HK-2 (cell line): ENCODE results near the gene RADIL.

ENCODE experiments used
- DNase-seq: peaks from one replicate; pipeline ENCODE4 v3.0.0-alpha.2; 2018; ENCODE audit not compliant: unreplicated experiment

Gene RADIL

DNA sequence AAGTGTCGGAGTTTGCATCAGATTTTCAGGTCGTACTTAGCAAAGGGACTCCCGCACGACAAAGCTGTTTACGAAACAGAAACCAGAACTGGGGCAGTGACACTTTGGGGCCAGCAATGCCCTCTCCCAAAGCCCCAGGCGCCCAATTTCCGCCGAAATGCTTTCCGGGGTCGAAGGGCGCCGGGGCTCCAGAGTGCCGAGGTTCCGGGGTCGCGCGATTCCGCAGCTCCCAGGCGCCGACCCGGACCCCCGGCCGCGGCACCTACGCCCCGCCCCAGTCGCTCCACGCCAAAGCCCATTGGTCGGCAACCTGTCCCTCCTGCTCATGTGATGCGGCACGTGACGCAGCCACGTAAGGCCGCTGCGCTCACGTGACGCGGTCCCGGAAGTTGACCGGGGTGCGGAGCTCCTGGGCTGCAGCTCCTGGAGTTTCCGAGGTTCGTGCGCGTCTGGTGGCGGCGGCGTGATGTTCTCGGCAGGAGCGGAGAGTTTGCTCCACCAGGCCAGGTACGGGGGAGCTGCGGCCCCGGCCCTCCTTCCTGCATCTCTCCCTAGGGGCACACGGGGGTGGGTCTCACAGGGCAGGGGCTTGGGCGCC, 108.2 kb downstream of the RADIL start, which contains the start of gene AP5Z1:
Gene AP5Z1 (plus strand): TSS at position 374 of the 598 bp plus-strand sequence. CDS start 93 bp downstream, at position 467.
- DNase-seq = peak; percentile 92

DNA sequence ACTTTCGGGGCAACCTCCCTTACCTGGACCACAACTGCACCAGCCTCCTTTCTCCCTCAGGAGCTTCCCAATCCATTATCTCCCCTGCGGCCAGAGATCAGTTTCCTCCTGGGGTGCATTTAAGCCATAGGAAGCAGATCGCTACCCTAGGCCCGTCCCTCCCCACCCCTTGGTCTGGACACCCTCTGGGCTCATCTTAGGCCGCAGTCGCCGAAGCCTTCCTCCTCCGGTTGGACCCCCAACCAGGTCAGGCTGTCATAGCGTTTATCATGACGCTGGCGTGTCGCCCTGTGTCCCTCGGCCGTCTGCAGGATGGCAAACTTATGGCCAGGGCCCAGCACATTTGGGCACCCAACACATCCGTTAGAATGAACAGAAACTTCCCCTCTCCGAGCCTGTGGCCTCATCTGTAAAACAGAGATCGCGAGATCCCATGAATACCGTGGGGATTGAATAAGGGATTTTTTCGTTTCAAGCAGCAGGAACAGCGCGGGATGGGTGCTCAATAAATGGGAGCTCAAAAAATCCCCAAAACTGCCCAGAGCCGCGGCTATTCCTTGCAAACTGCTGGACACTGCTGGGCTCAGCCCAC, 108.8 kb downstream of the RADIL start:
- DNase-seq = peak; percentile 50

DNA sequence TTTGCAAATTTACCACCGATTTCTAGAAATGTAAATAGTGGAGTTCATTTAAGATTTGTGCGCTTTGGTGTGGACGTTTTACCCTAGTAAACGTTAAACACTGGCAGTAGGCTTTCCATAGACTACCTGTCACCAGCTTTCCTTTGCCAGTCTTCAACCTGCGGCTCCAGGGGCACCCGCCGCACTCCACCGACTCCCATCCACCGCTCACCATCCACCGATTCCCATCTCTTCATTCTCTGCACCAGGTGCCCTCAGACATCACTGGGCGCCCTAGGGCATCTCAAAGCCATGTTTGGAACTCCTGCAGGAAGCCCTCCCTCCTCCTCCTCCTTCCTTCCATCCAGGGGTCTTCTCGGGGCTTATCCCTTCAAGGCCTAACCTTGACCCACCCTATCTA, 109.5 kb downstream of the RADIL start:
- no peak for DNase-seq

DNA sequence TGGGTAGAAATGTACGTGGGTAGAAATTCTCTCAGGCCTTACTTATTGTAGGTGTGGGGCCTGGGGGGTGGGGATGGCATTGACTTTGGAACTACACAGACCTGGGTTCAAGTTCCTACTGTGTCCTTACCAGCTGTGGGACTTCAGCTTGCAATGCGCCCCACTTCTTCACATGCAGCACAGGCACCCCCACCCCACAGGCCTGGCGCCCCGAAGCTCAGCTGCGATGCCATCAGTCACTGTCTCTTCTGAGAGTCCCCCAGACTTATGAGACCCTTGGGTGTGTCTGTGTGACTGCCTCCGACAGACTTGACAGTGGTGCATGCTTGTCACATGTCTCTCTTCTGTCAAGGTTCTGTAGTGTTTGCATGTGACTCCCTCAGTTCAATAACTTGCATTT, 111.2 kb downstream of the RADIL start:
- no peak for DNase-seq

DNA sequence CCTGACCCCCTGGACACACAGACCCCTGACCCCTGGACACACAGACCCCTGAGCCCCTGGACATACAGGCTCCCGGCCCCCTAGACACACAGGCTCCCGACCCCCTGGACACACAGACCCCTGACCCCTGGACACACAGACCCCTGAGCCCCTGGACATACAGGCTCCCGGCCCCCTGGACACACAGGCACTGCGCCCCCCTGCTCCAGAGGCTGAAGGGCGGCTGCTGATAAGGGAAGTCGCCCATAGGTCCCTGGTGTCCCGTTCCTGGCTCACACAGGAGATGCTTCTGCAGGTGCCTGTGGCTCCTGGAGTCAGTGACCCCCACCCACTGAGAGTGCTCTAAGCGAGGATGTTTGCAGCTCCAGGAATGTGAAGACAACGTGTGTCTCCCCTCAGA, 111.8 kb downstream of the RADIL start:
- DNase-seq = no peak

DNA sequence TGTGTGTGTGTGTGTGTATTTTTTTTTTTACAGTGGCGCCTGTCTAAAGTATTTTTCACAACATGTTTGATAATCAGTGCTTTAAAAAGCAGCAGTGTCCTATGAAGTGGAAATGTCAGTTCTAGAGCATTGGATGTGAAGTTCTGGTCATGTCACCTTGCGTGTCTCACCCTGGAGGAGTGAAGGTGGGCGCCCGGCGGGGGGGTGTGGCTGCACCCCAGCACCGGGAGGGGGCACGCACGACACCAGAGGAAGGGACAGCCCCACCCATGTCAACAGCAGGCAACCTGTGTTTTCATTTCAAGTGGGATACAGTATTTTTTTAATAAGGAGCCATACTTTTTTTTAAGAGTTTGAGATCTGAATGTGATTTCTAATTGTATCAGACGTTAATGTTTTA, 112.6 kb downstream of the RADIL start:
- no peak for DNase-seq

DNA sequence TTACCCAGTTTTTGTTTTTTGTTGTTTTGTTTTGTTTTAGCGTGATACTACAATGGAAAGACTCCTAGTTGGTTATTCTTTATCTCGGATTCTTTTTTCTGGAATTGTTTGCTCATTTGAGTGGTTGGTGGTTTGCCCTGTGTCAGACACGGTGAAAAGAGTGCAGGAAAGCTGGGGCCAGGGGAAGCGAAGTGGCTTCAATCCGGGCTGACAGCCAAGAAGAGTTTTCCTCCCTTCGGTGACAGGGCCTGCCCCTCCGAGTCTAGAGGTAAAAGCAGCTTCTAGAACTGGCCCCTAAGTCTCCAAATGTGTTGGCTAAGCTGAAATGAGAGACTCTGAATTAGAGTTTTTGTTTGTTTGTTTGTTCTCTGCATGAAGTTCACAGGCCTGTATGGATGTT, 113.8 kb downstream of the RADIL start:
- no peak for DNase-seq

DNA sequence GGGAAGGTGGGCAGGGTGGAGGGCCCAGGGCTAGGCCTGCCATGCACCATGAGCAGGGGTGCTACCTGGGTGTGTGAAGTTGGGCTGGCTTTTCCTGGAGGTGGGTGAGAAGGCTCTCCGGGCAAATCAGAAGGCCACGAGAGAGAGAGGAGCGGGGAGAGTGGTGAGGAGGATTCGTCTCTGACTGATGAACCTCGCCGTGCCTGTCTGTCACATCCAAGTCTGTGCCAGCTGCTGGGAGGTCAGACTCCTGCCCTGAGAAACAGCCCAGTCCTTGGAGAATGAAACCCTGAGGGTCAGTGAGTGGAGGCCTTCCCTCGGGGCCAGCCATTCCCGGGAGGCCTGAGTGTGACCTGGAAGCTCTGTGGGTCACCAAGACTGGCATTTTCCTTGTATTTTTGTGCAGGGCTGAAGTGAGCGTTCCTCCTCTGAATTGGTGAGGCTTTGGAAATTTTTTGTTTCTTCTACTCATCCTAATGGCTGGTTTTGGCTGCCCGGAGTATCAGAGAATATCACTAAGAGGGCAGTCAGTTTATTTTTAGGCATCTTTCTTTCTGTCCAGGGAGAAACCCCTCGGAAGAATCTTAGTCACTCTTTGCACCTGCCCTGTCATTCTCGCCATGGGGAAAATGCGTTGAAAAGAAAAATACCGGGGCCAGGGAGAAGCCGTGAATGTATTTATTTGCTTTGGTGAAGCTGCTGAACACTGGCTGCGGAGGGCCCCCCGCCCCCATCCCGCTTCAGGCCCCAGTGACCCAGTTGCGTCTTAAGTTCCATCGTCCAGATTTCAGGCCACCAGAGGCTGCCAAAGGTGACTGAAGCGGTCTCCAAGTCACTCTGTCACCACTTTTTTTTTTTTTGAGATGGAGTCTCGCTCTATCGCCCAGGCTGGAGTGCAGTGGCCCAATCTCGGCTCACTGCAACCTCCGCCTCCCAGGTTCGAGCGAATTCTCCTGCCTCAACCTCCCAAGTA, 114.6 kb downstream of the RADIL start:
- DNase-seq = no peak

DNA sequence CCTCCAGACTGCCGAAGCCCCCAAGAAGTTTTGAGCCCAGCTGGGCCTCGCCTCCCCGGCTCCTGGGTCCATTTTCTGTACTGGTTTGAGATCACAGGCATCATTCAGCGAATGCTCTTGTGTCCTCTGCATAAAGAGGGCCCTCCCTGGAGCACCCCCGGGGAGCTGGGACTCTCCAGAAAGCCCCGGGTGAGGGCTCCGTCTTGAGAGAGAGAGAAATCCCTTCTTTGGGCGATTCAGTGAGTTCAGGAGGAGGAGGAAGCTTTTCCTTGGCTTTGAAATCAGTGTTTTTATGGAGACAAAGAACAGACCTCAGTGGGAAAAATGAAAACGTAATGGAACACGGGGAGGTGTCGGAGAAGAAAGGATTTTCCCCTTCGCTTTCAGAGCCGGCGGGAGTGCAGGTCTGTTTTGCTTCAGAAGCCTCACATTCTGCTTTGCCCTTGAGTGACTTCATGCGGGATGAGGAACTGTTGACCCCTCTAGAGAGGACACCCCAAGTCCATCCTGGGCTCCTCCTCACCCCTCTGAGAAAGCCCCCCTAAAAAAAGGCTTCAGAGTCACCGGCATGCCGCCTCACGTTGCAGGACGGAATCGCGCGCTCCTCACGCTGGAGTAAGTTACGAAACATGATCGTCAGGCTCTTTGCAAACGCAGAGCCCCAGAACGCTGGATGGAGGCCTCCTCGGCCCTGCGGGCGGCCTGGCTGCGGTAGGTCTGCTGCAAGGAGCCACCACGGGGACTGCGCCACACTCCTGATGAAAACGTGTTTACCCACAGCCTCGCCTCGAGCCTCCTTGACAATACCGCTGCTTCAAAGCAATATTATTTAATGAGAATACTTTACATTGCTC, 116.6 kb downstream of the RADIL start:
- no peak for DNase-seq

DNA sequence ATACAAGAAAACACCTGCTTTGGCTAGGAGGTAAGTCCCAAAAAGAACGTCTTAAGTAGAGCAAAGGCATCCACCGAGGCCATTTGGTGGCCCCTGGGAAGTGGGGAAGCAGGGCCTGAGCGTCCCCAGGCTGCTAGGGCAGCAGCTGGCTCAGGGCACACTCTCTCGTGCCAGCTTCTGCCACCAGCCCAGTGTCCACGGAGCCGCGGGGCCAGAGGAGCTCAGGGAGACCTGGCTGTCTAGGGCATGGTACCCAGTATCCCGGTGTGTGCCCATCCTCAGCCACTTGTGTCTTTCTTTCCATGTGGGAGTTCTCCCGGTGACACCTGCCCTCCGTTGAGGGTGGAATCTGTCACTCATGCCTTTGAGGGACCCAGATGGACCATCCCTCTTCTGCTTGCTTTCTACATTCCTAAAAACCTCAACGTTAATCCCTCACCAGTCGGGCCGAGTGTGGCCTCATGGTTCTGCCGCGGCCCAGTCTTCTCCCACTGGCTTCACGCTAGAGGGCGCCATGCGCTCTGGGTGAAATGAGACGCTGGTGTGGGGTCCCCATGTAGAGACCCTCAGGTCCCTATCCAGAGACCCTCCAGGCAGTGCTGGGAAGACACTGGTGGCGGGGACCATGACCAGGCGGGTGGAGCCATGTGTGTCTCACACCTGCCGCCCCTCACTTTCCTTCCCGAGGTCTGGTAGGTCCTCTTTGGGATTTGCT, 117.6 kb downstream of the RADIL start:
- DNase-seq = no peak

DNA sequence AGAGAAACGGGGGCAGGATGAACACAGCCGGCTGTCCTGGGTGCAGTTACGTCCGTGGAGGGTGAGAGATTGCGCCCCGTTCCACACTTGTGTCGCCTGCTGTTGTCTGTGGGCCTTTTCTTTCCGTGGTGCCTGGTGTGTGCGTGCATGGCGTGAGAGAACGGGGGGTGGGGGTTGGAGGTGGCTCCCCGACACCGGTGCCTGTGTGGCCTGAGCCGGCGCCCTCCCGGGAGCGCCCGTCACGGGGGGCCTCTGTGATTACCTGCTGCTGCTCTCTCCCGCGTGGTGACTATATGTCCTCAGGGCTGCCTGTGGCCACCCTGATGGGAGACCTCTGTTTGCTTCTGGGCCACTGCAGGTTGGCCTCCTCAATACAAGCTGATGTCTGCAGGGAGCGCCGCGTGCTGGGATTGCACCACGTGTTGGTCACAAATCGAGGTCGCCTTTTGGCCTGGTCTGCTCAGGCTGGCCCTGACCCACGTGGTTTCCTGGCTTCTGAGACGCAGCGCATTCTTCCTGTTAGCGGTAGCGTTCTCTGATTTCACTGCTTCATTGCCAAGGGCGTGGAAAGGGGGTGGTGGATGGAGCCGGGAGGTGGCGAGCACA, 119.0 kb downstream of the RADIL start:
- DNase-seq = no peak

DNA sequence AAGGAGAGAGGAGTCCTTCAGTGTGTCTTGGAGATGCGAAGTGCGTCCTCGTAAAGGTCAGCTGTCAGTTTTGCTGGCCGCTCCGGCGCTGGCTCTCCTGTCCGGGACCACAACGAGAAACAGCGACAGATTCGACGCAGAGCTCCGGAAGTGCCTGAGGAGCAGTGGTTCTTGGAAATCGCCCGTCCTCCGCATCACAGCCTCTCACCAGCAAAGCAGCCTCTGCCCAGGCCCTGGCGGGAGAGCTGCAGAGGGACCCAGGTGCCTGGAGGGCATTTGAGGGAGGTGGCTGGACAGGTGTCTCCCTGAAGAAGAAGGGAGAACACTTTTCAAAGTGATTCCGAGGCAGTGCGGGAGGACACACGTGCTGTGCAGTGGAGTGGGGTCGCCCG, 119.7 kb downstream of the RADIL start:
- no peak for DNase-seq

DNA sequence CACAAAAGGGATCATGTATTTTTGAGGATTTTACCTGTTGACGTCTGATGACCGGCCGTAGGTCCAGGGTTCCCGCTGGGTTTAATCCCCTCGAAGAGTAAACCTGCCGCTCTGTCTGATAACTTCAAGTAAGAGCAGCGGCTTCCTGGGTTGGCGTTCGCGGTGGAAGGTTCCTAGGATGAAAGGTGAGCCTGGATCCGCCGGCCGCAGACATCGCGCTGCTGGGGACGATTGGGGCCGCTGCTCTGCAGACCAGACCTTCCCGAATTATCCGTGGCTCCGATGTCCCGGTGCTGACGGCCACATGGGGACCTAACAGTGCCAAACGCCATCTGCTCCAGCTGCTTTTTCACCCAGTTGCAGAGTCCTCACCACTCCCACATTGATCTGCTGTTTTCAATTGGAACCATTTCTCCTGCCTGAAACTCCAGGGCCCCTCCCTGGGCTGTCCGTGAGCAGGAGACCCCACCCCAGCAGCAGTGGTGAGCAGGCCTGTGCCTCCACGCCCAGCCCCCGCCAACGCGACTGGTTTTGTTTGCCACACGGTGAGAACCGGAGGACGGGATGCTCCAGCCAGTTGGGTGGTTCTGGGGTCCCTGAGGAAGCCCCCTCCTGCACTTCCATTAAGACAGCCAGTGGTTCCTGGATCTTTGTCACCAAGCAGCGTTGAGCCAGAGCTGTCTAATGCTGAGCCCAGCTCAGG, 120.3 kb downstream of the RADIL start:
- no peak for DNase-seq

DNA sequence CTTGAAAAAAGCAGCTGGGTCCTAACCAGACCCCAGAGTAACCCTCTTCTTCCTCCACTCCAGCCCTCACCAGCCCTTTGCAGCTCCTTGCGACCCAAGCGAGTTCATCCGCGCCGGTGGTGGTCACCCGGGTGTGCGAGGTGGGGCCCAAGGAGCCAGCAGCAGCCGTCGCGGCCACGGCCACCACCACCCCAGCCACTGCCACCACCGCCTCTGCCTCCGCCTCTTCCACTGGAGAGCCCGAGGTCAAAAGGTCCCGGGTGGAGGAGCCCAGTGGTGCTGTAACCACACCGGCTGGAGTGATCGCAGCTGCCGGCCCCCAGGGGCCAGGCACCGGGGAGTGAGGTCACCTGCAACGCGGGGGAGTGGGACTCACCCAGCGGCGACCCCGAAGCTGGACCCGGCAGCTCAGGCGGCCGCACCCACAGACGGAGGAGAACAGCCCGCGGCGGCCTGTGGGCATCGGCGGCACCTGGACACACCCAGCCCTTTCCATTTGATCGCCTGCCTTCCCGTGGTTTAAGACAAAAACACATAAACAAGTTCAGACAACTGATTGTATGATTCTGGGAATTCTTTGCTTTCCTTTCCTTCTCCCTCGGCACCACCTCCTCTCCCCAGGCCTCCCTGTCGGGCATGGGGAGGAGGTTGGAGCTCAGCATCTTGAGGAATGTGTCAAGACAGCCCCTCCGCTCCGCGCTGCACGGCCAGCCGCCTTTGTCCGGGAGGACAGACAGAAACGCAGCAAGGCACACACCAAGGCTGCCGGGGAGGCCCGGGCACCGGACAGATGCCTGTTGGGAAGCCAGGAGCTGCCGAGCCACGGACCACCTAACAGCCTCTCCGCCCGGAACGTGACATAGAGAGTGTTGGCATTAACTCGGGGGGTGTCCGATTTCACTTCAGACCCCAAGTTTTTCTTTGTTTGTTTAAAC, 121.1 kb downstream of the RADIL start:
- no peak for DNase-seq

DNA sequence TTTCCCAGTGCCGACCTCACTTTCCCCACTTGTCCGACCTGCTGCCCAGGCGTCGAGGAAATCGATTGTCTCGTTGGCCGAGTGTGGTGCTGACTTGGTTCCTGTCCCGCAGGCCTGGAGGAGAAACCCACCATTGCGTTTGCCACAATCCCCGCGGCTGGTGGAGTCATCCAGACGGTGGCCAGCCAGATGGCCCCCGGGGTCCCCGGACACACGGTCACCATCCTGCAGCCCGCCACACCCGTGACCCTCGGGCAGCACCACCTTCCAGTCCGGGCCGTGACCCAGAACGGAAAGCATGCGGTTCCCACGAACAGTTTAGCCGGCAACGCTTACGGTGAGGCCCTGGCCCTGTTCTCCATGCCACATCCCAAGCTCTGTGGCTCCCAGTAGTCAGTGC, 122.6 kb downstream of the RADIL start:
- DNase-seq = no peak

DNA sequence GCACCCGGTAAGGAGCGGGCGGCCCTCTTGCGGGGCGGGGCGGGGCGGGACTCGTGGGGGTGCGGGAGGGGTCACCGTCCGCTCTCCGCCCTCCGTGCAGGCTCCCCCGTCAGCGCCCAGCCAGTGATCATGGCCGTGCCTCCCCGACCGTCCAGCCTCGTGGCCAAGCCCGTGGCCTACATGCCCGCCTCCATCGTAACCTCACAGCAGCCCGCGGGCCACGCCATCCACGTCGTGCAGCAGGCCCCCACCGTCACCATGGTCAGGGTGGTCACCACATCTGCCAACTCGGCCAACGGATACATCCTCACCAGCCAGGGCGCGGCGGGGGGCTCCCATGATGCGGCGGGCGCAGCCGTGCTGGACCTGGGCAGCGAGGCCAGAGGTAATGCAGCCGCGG, 124.3 kb downstream of the RADIL start:
- no peak for DNase-seq

DNA sequence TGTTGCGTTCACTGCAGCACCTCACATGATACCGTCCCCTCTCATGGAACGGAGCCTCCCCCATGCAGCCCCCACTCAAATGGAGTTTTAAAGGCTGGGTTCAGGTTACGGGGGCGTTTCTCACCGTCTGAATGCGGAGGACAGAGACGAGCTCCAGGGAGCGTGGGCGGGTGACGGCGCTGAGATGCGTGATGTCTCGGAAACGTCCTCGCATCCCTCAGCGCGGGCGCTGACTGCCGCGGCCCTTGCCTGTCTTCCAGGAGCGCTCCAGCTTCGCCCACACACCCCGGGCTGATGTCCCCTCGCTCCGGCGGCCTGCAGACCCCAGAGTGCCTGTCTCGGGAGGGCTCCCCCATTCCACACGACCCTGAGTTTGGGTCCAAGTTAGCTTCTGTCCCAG, 124.7 kb downstream of the RADIL start:
- DNase-seq = no peak

DNA sequence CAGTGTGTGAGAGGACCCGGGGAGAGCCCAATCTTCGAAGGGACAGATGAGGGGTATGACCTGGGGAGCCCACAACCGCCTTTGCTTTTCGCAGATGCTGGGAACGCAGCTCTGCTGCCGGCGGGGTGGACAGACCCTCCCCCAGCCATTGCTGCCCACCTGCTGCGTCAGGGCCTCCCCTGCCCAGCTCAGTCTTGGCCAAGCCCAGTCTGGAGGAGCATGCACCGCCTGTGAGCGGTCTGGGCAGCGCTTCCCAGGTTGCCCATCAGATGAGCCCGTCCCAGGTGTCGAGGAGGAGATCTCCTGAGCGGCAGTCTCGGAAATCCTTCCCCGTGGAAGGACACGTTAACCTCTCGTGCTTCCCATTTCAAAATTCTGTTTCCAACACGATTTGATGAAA, 125.4 kb downstream of the RADIL start:
- no peak for DNase-seq

DNA sequence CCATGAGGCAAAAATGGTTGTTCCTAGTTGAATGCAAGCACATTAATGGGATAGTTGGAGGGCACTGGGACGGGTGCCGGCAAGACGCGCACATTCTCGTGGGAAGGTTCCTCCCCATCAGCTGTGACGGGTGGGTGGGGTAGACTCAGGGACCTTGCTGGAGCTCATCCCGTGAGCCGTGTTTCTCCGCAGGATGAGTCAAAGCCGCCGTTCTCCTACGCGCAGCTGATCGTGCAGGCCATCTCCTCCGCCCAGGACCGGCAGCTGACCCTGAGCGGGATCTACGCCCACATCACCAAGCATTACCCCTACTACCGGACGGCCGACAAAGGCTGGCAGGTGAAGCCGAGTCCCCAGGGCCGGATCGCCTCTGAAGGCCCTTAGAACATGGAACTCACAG, 128.5 kb downstream of the RADIL start:
- no peak for DNase-seq
